ENCODE results near the gene LIMD2. TPM values are rescaled to one million over a fixed set of nuclear protein-coding genes. Genes with fewer than 3 reads are reported as not detected.
A peak's percentile ranks its signal among the peaks of the same experiment; 100 is the strongest.

The LIMD2 gene
- polyA plus RNA-seq, 3 donors, result 315 to 631 (median 334) TPM

DNA sequence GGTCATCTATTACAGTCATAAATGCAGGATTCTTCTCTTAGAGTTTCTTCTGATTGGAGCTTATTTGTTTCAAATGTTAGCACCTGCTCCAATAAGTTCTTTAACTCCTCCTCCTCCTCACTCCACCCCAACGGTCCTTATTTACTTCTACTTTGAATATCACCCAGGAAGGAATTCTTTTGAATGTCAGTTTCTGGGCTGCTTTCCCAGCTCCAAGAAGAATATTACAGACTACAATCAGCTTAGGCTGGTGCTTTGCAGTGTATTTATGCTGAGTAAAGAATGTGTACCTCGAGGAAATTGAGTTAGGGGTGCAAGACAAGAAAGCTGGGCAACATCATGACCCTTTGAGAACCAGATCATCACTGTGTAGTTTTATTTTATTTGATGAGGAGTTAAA is 46.9 kb downstream of the LIMD2 start:
- Histone ChIP-seq H3K36me3 (replicated peaks in 1 of 2; ENCODE audit: control insufficient read depth in 1 of 2, insufficient read depth in 2 of 2, low read length in 2 of 2) (peaks cover 49 to 80% of the 10 kb centered on the region in 2 donors), H3K79me2 (ENCODE audit: insufficient read depth, low read length) (peaks cover 65% of the 10 kb centered on the region), H3K9ac (ENCODE audit: insufficient read depth, low read length, poor library complexity, severe bottlenecking) (no peak overlapping the region), H4K20me1 (ENCODE audit: insufficient read depth, low read length) (peaks cover 73% of the 10 kb centered on the region), H2AFZ (ENCODE audit: insufficient read depth, low read depth, low read length, poor library complexity, severe bottlenecking) (no peak overlapping the region), H3K27me3 (ENCODE audit: control insufficient read depth in 2 of 2, insufficient read depth in 2 of 2, low read length in 2 of 2) (no peaks in the 10 kb centered on the region), H3K9me3 (replicated peaks in 1 of 2; ENCODE audit: control insufficient read depth in 1 of 2, insufficient read depth in 1 of 2, low read length in 2 of 2) (no peaks in the 10 kb centered on the region), H3K4me1 (ENCODE audit: control insufficient read depth in 1 of 2, insufficient read depth in 2 of 2, low read length in 2 of 2) (peaks cover 59 to 71% of the 10 kb centered on the region in 2 donors), H3K27ac (ENCODE audit: low read depth in 1 of 2, low read length in 2 of 2) (no peak overlapping the region), H3K4me3 (replicated peaks in 1 of 3; ENCODE audit: low read depth in 2 of 3, low read length in 3 of 3) (no peak overlapping the region), H3K4me2 (replicated peaks; ENCODE audit: extremely low read depth, low read length, poor library complexity, severe bottlenecking) (no peak overlapping the region)
- peaks cover 75 to 86% of the 10 kb centered on the region in 2 donors for H3K36me3 Mint-ChIP-seq
- TF ChIP-seq, protein P1, sequence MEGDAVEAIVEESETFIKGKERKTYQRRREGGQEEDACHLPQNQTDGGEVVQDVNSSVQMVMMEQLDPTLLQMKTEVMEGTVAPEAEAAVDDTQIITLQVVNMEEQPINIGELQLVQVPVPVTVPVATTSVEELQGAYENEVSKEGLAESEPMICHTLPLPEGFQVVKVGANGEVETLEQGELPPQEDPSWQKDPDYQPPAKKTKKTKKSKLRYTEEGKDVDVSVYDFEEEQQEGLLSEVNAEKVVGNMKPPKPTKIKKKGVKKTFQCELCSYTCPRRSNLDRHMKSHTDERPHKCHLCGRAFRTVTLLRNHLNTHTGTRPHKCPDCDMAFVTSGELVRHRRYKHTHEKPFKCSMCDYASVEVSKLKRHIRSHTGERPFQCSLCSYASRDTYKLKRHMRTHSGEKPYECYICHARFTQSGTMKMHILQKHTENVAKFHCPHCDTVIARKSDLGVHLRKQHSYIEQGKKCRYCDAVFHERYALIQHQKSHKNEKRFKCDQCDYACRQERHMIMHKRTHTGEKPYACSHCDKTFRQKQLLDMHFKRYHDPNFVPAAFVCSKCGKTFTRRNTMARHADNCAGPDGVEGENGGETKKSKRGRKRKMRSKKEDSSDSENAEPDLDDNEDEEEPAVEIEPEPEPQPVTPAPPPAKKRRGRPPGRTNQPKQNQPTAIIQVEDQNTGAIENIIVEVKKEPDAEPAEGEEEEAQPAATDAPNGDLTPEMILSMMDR (IDR thresholded peaks at IDR 0.05), result no peak
- DNase-seq, result no peak
- intact Hi-C loops (cut with micrococcal nuclease), result loop anchor here in 1 of 2 donors (5.0 kb wide), 1 partner anchor 44 kb away; no protein-coding TSS in a partner anchor
- peaks cover 67% of the 10 kb centered on the region for H3K4me1 Mint-ChIP-seq
- H3K27me3 Mint-ChIP-seq (ENCODE audit: low read depth in 3 of 3), result peaks cover 0 to 2% (median 1%) of the 10 kb centered on the region in 3 donors
- 100% methylated on average over 1 of the region's 2 CpGs for WGBS (ENCODE audit: insufficient coverage)
- H3K4me3 Mint-ChIP-seq, result no peak overlapping the region
- H3K27ac Mint-ChIP-seq, result peak overlapping the region in 1 of 7 donors; percentile 60
- no peaks in the 10 kb centered on the region for H3K9me3 Mint-ChIP-seq

DNA sequence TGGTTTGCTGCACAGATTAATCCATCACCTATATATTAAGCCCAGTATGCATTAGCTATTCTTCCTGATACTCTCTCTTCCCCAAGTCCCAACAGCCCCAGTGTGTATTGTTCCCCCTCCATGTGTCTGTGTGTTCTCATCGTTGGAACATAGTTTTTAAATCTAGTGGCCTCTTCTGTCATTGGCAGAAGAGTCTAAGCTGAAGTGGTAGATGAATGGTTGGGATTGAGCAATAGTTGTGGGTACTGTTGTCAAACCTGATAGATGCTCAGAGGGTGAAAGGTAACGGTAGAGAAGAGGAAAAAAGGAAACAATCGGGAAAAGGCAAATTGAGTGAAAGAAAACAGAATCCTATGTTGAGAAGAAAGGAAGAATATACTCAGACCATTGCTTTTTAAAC is 47.8 kb downstream of the LIMD2 start:
- Histone ChIP-seq H3K27ac (ENCODE audit: low read depth in 1 of 2, low read length in 2 of 2) (no peak overlapping the region), H3K9ac (ENCODE audit: insufficient read depth, low read length, poor library complexity, severe bottlenecking) (no peak overlapping the region), H4K20me1 (ENCODE audit: insufficient read depth, low read length) (peaks cover 65% of the 10 kb centered on the region), H3K4me2 (replicated peaks; ENCODE audit: extremely low read depth, low read length, poor library complexity, severe bottlenecking) (no peak overlapping the region), H2AFZ (ENCODE audit: insufficient read depth, low read depth, low read length, poor library complexity, severe bottlenecking) (no peak overlapping the region), H3K4me1 (ENCODE audit: control insufficient read depth in 1 of 2, insufficient read depth in 2 of 2, low read length in 2 of 2) (peaks cover 68 to 81% of the 10 kb centered on the region in 2 donors), H3K79me2 (ENCODE audit: insufficient read depth, low read length) (peaks cover 74% of the 10 kb centered on the region), H3K4me3 (replicated peaks in 1 of 3; ENCODE audit: low read depth in 2 of 3, low read length in 3 of 3) (no peak overlapping the region), H3K27me3 (ENCODE audit: control insufficient read depth in 2 of 2, insufficient read depth in 2 of 2, low read length in 2 of 2) (no peaks in the 10 kb centered on the region), H3K9me3 (replicated peaks in 1 of 2; ENCODE audit: control insufficient read depth in 1 of 2, insufficient read depth in 1 of 2, low read length in 2 of 2) (no peaks in the 10 kb centered on the region), H3K36me3 (replicated peaks in 1 of 2; ENCODE audit: control insufficient read depth in 1 of 2, insufficient read depth in 2 of 2, low read length in 2 of 2) (peaks cover 49 to 80% of the 10 kb centered on the region in 2 donors)
- DNase-seq, result no peak
- Mint-ChIP-seq H3K4me1 (peaks cover 77% of the 10 kb centered on the region), H3K27me3 (ENCODE audit: low read depth in 3 of 3) (peaks cover 0 to 2% (median 1%) of the 10 kb centered on the region in 3 donors), H3K9me3 (no peaks in the 10 kb centered on the region), H3K36me3 (peaks cover 74 to 86% of the 10 kb centered on the region in 2 donors), H3K27ac (peak overlapping the region in 3 of 7 donors; percentile 11 to 25 (median 21)), H3K4me3 (no peak overlapping the region)
- TF ChIP-seq, protein P1 (IDR thresholded peaks at IDR 0.05), result no peak
- no CpG with 5 or more reads among the region's 3 CpGs for WGBS (ENCODE audit: insufficient coverage)
- intact Hi-C loops (cut with micrococcal nuclease), result loop anchor here in 1 of 2 donors (5.0 kb wide), 1 partner anchor 45 kb away; no protein-coding TSS in a partner anchor
